B cell (primary cell): ENCODE results near the gene PLA2G5.

Experiments used
- CTCF ChIP-seq: fragments of 200-600 bp; IDR thresholded peaks from one replicate; pipeline ENCODE4 v1.8.0; 2022; ENCODE audit warnings: antibody characterized with exemption, mild to moderate bottlenecking
- EZH2 ChIP-seq: IDR thresholded peaks from 2 replicates; pipeline ENCODE4 v1.6.1; 2012; ENCODE audit warnings: borderline replicate concordance, low read depth, mild to moderate bottlenecking, moderate library complexity, low read length; ENCODE audit not compliant: insufficient read depth, poor library complexity, severe bottlenecking

DNA sequence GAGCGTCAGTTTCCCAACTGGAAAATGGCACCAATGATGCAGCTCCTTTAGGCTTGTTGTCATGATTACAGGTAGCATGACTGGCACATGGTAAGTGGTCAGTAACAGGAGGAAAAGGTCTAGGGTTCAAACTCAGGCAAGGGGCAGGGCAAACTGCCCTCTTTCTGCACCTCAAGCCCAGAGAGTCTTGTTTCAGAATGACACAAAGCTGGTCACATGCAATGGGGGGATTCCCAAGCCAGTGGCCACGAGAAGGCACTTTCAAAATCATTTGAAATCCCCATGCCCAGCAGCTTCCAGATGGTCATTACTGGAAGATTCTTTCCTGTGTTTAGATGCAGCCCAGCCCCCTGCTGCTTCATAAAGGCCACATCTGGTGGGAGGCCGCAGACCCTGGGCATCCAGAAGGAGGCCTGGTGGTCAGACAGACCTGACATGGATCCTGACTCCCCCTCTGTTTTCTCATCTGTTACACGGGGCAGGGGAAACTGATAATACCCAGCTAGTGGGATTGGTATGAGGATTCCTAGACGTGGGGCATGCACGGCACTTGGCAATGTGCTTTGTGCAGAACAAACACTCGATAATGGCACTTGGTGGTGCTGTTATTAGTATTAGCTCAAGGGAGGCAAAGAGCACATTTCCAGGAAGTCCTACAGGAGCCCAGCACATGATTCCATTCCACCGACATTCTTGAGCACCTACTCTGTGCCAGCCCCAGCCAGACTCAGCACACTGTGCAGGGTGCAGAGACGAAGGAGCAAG, 56.2 kb downstream of the PLA2G5 start:
- TF ChIP-seq EZH2 (no peak), CTCF (no peak)
